Progenitor cell of endocrine pancreas (in vitro differentiated cells): ENCODE data around the gene KRT35. TPM values are rescaled to one million over a fixed set of nuclear protein-coding genes. Genes with fewer than 3 reads are reported as not detected.

Experiments
- DNase-seq: peaks from one replicate; pipeline ENCODE4 v3.0.0; 2021; ENCODE audit warnings: low spot score; ENCODE audit not compliant: unreplicated experiment
- H3K27ac Mint-ChIP-seq: 2 replicates; pipeline ENCODE4 v1.8.0; 2021; ENCODE audit warnings: mild to moderate bottlenecking, moderate library complexity, mixed read lengths
- H3K27me3 Mint-ChIP-seq: 2 replicates; pipeline ENCODE4 v1.8.0; 2021; ENCODE audit warnings: mixed read lengths
- H3K36me3 Mint-ChIP-seq: 2 replicates; pipeline ENCODE4 v1.8.0; 2022; ENCODE audit warnings: mixed read lengths; ENCODE audit not compliant: insufficient read depth
- H3K4me1 Mint-ChIP-seq: 2 replicates; pipeline ENCODE4 v1.8.0; 2021; ENCODE audit warnings: low read depth, mixed read lengths
- H3K4me3 Mint-ChIP-seq: 2 replicates; pipeline ENCODE4 v1.8.0; 2021; ENCODE audit warnings: low read depth, mild to moderate bottlenecking, moderate library complexity, mixed read lengths
- H3K9me3 Mint-ChIP-seq: 2 replicates; pipeline ENCODE4 v1.8.0; 2021; ENCODE audit warnings: low read depth, mixed read lengths
- CTCF ChIP-seq: fragments of 200-600 bp; sonication (generic); IDR thresholded peaks from one replicate; pipeline ENCODE4 v1.5.0; 2021; ENCODE audit warnings: antibody characterized with exemption, mild to moderate bottlenecking; ENCODE audit not compliant: unreplicated experiment
- total RNA-seq: library from RNA; stranded (reverse); gene quantifications from 2 replicates; pipeline ENCODE4 v1.2.1, GENCODE V29; 2021

KRT35 gene
- total RNA-seq, 1 donor from 2014 or later: not detected

- Mint-ChIP-seq H3K27ac (no peak overlapping the region), H3K4me1 (no peaks in the 10 kb centered on the region), H3K9me3 (no peaks in the 10 kb centered on the region), H3K36me3 (no peaks in the 10 kb centered on the region), H3K27me3 (peaks cover 32% of the 10 kb centered on the region), H3K4me3 (no peak overlapping the region)
- DNase-seq: no peak
- no peak for TF ChIP-seq CTCF
These were observed 10.5 kb upstream of the KRT35 start for GRCh38 chr17:41491476-41491875.

GRCh38 chr17:41490000-41490990 lies 9.3 kb upstream of the KRT35 start:
- no peak for TF ChIP-seq CTCF
- Mint-ChIP-seq H3K36me3 (no peaks in the 10 kb centered on the region), H3K27ac (no peak overlapping the region), H3K9me3 (no peaks in the 10 kb centered on the region), H3K4me3 (no peak overlapping the region), H3K4me1 (no peaks in the 10 kb centered on the region), H3K27me3 (peaks cover 40% of the 10 kb centered on the region)
- DNase-seq: no peak

- Mint-ChIP-seq H3K4me1 (peaks cover 2% of the 10 kb centered on the region), H3K27ac (no peak within 1 kb of the TSS), H3K36me3 (no peaks in the 10 kb centered on the region), H3K4me3 (no peak within 1 kb of the TSS), H3K9me3 (no peaks in the 10 kb centered on the region), H3K27me3 (peaks cover 44% of the 10 kb centered on the region)
- TF ChIP-seq CTCF: no peak
- DNase-seq: no peak
These were observed 8.6 kb upstream of the KRT35 start, which contains the start of gene KRT36 for GRCh38 chr17:41489531-41489930. KRT36 (minus strand) TSS chr17:41489910; CDS start chr17:41489864, 46 bp downstream.

GRCh38 chr17:41486809-41487530 lies 6.0 kb upstream of the KRT35 start:
- no peak overlapping the region for H3K27ac Mint-ChIP-seq
- H3K4me1 Mint-ChIP-seq: peaks cover 15% of the 10 kb centered on the region
- peaks cover 36% of the 10 kb centered on the region for H3K27me3 Mint-ChIP-seq
- DNase-seq: no peak
- H3K4me3 Mint-ChIP-seq: no peak overlapping the region
- H3K9me3 Mint-ChIP-seq: no peaks in the 10 kb centered on the region
- H3K36me3 Mint-ChIP-seq: no peaks in the 10 kb centered on the region
- peak; percentile 49 for TF ChIP-seq CTCF

- H3K9me3 Mint-ChIP-seq: no peaks in the 10 kb centered on the region
- peaks cover 15% of the 10 kb centered on the region for H3K4me1 Mint-ChIP-seq
- no peak overlapping the region for H3K27ac Mint-ChIP-seq
- no peaks in the 10 kb centered on the region for H3K36me3 Mint-ChIP-seq
- H3K4me3 Mint-ChIP-seq: no peak overlapping the region
- H3K27me3 Mint-ChIP-seq: peaks cover 32% of the 10 kb centered on the region
- DNase-seq: no peak
- TF ChIP-seq CTCF: no peak
These were observed 5.4 kb upstream of the KRT35 start for GRCh38 chr17:41486316-41486715.
